Heart right ventricle (tissue), 16 donors: Measurements from ENCODE around the gene AUTS2. TPM values are rescaled to one million over a fixed set of nuclear protein-coding genes. Genes with fewer than 3 reads are reported as not detected.

Experiments used
- ATAC-seq, 8 donors: fragments of 200-7000 bp; cut with Tn5 transposase; one replicate each; pipeline ENCODE4 v1.9.1; 2020; ENCODE audit warnings: mild to moderate bottlenecking in 8 of 8, moderate library complexity in 8 of 8, moderate number of reproducible peaks in 1 of 8
- DNase-seq, 2 donors: peaks; one replicate each; pipeline ENCODE4 v3.0.0-alpha.2; 2020
- H3K27ac ChIP-seq, 10 donors: fragments of 200-600 bp; sonication (generic) in 2 of 10; one replicate each; pipeline versions ENCODE4 v1.5.0 to v1.8.0; 2020 to 2022; ENCODE audit warnings: mild to moderate bottlenecking in 3 of 10
- H3K27me3 ChIP-seq, 7 donors: fragments of 200-600 bp; one replicate each; pipeline ENCODE4 v1.8.0; 2021 to 2022; ENCODE audit warnings: mild to moderate bottlenecking in 2 of 7
- H3K36me3 ChIP-seq, 9 donors: fragments of 200-600 bp; sonication (generic) in 1 of 9; one replicate each; pipeline versions ENCODE4 v1.5.0 to v1.8.0; 2020 to 2022; ENCODE audit warnings: mild to moderate bottlenecking in 2 of 9
- H3K4me1 ChIP-seq, 9 donors: fragments of 200-600 bp; sonication (generic) in 1 of 9; one replicate each; pipeline versions ENCODE4 v1.5.0 to v1.8.0; 2020 to 2022; ENCODE audit warnings: mild to moderate bottlenecking in 4 of 9
- H3K4me3 ChIP-seq, 10 donors: fragments of 200-600 bp; sonication (generic) in 2 of 10; one replicate each; pipeline versions ENCODE4 v1.5.0 to v1.8.0; 2020 to 2022; ENCODE audit warnings: mild to moderate bottlenecking in 7 of 10, moderate library complexity in 2 of 10
- H3K9me3 ChIP-seq, 11 donors: fragments of 200-600 bp in 10 of 11; sonication (generic) in 2 of 11; one replicate each; pipeline versions ENCODE4 v1.5.0 to v1.8.0; 2013 to 2022; ENCODE audit warnings: mild to moderate bottlenecking in 2 of 11, control low read depth in 1 of 11, moderate library complexity in 1 of 11
- CTCF ChIP-seq, 9 donors: fragments of 200-600 bp; sonication (generic) in 2 of 9; IDR thresholded peaks; one replicate each; pipeline versions ENCODE4 v1.5.0 to v1.8.0; 2021 to 2022; ENCODE audit warnings: antibody characterized with exemption in 9 of 9, mild to moderate bottlenecking in 5 of 9, moderate library complexity in 1 of 9
- WGBS, 2 donors: extraction: QIAGEN DNeasy Blood & Tissue Kit; methylation state at CpG; one replicate each; pipeline ENCODE4 v1.1.7; 2013; ENCODE audit warnings: inconsistent platforms in 1 of 2; 5-methylcytosine and 5-hydroxymethylcytosine counted together
- intact Hi-C, 10 donors: fragments of 100-400 bp; cut with DNase I; formaldehyde crosslinking; loops; one replicate each; pipeline versions ENCODE4 v1.11.1 to v1.14.2; 2022
- polyA plus RNA-seq, 2 donors: library from polyadenylated mRNA; stranded (reverse); fragments of 200-250 nt; gene quantifications; one replicate each; pipeline ENCODE4 v1.2.3, GENCODE V29; 2013
- total RNA-seq, 10 donors: library from RNA; stranded (reverse); fragmentation: NEBNext Ultra II Directional in 3 of 10; extraction: Animal tissue kit (Norgen Biotek cat#: 25700) in 3 of 10; gene quantifications; one replicate each; pipeline versions ENCODE4 v1.2.1 to v1.2.4, GENCODE V29; 2021 to 2023
- donor health status: Arrhythmogenic right ventricular cardiomyopathy.
- donor health status: ischemic (EF 13 %, LVEDD 7.1; RV severe dilation, severe dysfunction).
- donor health status: healthy with polysubstance abuse.
- donor health status: DM: no; HTN: yes; CAD: no.
- donor health status: DM: no; HTN: no; CAD: no.
- donor health status: ischemic (EF 25% LVEDD 6.9; RV normal size, moderate dysfunction).
- donor health status: ischemic (EF 25% LVEDD 5.7; RV mildly dilated, moderate dysfunction).
- donor health status: healthy.
- donor health status: DM: yes; HTN: yes; CAD: no.
- donor health status: Ischemic cardiomyopathy.
- donor health status: ischemic (EF 35%, LVEDD 5.7; RV mildly dilated, moderate dysfunction).
- donor health status: nonischemic (EF 11% LVEDD 7.7; RV severe dilation, severe dysfunction).
- donor health status: DM: yes; HTN: yes; CAD: no.
- donor health status: PGD.
- donor health status: ischemic (EF 29% LVEDD 5.4; RV normal size, mild dysfunction).
- donor health status: nonischemic (EF 23%, LVEDD 6.1; RV moderate dilation, normal function).

Gene AUTS2
- total and polyA plus RNA-seq, 12 donors, result 1.6 to 11.2 (median 7.3) TPM

GRCh38 chr7:69687739-69688433 is 89.6 kb downstream of the AUTS2 start:
- no peak for DNase-seq
- Histone ChIP-seq H3K4me1 (peaks cover 0 to 13% (median 4%) of the 10 kb centered on the region in 9 donors), H3K27ac (no peak overlapping the region), H3K36me3 (no peaks in the 10 kb centered on the region), H3K9me3 (no peaks in the 10 kb centered on the region), H3K27me3 (no peaks in the 10 kb centered on the region), H3K4me3 (no peak overlapping the region)
- TF ChIP-seq CTCF (IDR thresholded peaks at IDR 0.05), result no peak
- WGBS, 2 donors, result 82% methylated on average over 4 of the region's 4 CpGs
- no peak for ATAC-seq
- intact Hi-C loops, result no loop called here

GRCh38 chr7:69690329-69690728 is 92.1 kb downstream of the AUTS2 start:
- peaks cover 0 to 2% (median 0%) of the 10 kb centered on the region in 9 donors for H3K4me1 ChIP-seq
- H3K9me3 ChIP-seq, result no peaks in the 10 kb centered on the region
- intact Hi-C loops, result no loop called here
- ATAC-seq (no peak), DNase-seq (no peak)
- WGBS, 2 donors, result 91 to 96% methylated on average over 6 of the region's 6 CpGs
- H3K4me3 ChIP-seq, result no peak overlapping the region
- H3K27me3 ChIP-seq, result no peaks in the 10 kb centered on the region
- no peak overlapping the region for H3K27ac ChIP-seq
- no peak for TF ChIP-seq CTCF (IDR thresholded peaks at IDR 0.05)
- no peaks in the 10 kb centered on the region for H3K36me3 ChIP-seq

- Histone ChIP-seq H3K27me3 (no peaks in the 10 kb centered on the region), H3K9me3 (no peaks in the 10 kb centered on the region), H3K27ac (no peak overlapping the region), H3K4me1 (no peaks in the 10 kb centered on the region), H3K4me3 (no peak overlapping the region), H3K36me3 (no peaks in the 10 kb centered on the region)
- DNase-seq (no peak), ATAC-seq (no peak)
- TF ChIP-seq CTCF (IDR thresholded peaks at IDR 0.05), result no peak
- intact Hi-C loops, result no loop called here
- 90 to 91% methylated on average over 6 of the region's 6 CpGs for WGBS, 2 donors
These were observed 93.1 kb downstream of the AUTS2 start for GRCh38 chr7:69691327-69691726.

GRCh38 chr7:69691734-69692133 is 93.5 kb downstream of the AUTS2 start:
- Histone ChIP-seq H3K9me3 (no peaks in the 10 kb centered on the region), H3K36me3 (no peaks in the 10 kb centered on the region), H3K27me3 (no peaks in the 10 kb centered on the region), H3K27ac (no peak overlapping the region), H3K4me1 (no peaks in the 10 kb centered on the region), H3K4me3 (no peak overlapping the region)
- no peak for DNase-seq
- 63 to 66% methylated on average over 4 of the region's 4 CpGs for WGBS, 2 donors
- intact Hi-C loops, result no loop called here
- TF ChIP-seq CTCF (IDR thresholded peaks at IDR 0.05), result no peak
- ATAC-seq, result peak in 1 of 8 donors; percentile 39
